DOHH2 (cell line): ENCODE data around the gene TF.

Source experiments
- H3F3A ChIP-seq: fragments of 200-600 bp; sonication (generic), shearing (Covaris generic); 2 replicates; pipeline ENCODE4 v1.6.0; 2016; ENCODE audit warnings: antibody characterized with exemption, mild to moderate bottlenecking; ENCODE audit not compliant: control insufficient read depth, insufficient read depth
- H3K27ac ChIP-seq: fragments of 200-600 bp; sonication (generic); 2 replicates; pipeline ENCODE4 v1.5.1; 2014; ENCODE audit warnings: low read depth, mild to moderate bottlenecking, low read length, moderate library complexity
- H3K27me3 ChIP-seq: fragments of 200-600 bp; sonication (generic); 2 replicates; pipeline ENCODE4 v1.6.1; 2014; ENCODE audit warnings: mild to moderate bottlenecking, low read length, mixed read lengths; ENCODE audit not compliant: control insufficient read depth
- H3K36me3 ChIP-seq: fragments of 200-600 bp; sonication (generic); 2 replicates; pipeline ENCODE4 v1.6.1; 2014; ENCODE audit warnings: mild to moderate bottlenecking, low read length, moderate library complexity, mixed read lengths; ENCODE audit not compliant: control insufficient read depth
- H3K4me1 ChIP-seq: fragments of 200-600 bp; sonication (generic); 2 replicates; pipeline ENCODE4 v1.6.1; 2014; ENCODE audit warnings: mild to moderate bottlenecking, low read length, mixed read lengths; ENCODE audit not compliant: control insufficient read depth
- H3K4me2 ChIP-seq: fragments of 200-600 bp; sonication (generic); 2 replicates; pipeline ENCODE4 v1.6.0; 2014; ENCODE audit warnings: mild to moderate bottlenecking, low read length, moderate library complexity
- H3K4me3 ChIP-seq: fragments of 200-600 bp; sonication (generic); 2 replicates; pipeline ENCODE4 v1.5.1; 2014; ENCODE audit warnings: mild to moderate bottlenecking, low read length, mixed read lengths
- H3K79me2 ChIP-seq: fragments of 200-600 bp; sonication (generic); 2 replicates; pipeline ENCODE4 v1.6.1; 2014; ENCODE audit warnings: mild to moderate bottlenecking, low read length, mixed read lengths; ENCODE audit not compliant: control insufficient read depth
- H3K9me2 ChIP-seq: fragments of 200-600 bp; sonication (generic); replicated peaks from 2 replicates; pipeline ENCODE4 v1.6.1; 2014; ENCODE audit warnings: mild to moderate bottlenecking, low read length, mixed read lengths; ENCODE audit not compliant: control insufficient read depth
- H3K9me3 ChIP-seq: fragments of 200-600 bp; sonication (generic); 2 replicates; pipeline ENCODE4 v1.6.1; 2014; ENCODE audit warnings: antibody characterized with exemption, low read length, mixed read lengths; ENCODE audit not compliant: control insufficient read depth, insufficient read depth
- H4K20me1 ChIP-seq: fragments of 200-600 bp; sonication (generic); 2 replicates; pipeline ENCODE4 v1.6.0; 2014; ENCODE audit warnings: low read depth, mild to moderate bottlenecking, antibody characterized with exemption, low read length, moderate library complexity; ENCODE audit not compliant: control insufficient read depth, insufficient read depth
- CTCF ChIP-seq: fragments of 200-600 bp; sonication (generic); IDR thresholded peaks from one replicate; pipeline ENCODE4 v1.5.1; 2014; ENCODE audit warnings: antibody characterized with exemption, mild to moderate bottlenecking, low read depth, low read length; ENCODE audit not compliant: poor library complexity, severe bottlenecking
- EZH2phosphoT487 ChIP-seq: fragments of 200-600 bp; sonication (generic); IDR thresholded peaks from 2 replicates; pipeline ENCODE4 v1.6.1; 2017; ENCODE audit warnings: borderline replicate concordance, mild to moderate bottlenecking, antibody characterized with exemption, low read length, moderate library complexity, mixed read lengths

TF gene

GRCh38 chr3:133827684-133828083, 81.5 kb downstream of the TF start:
- Histone ChIP-seq H3K79me2 (no peaks in the 10 kb centered on the region), H3K4me3 (no peak overlapping the region), H3K27me3 (no peaks in the 10 kb centered on the region), H4K20me1 (no peaks in the 10 kb centered on the region), H3K36me3 (peaks cover 12% of the 10 kb centered on the region), H3F3A (no peaks in the 10 kb centered on the region), H3K4me1 (no peaks in the 10 kb centered on the region), H3K9me3 (no peaks in the 10 kb centered on the region), H3K27ac (no peak overlapping the region), H3K4me2 (no peak overlapping the region), H3K9me2 (no peaks in the 10 kb centered on the region)
- TF ChIP-seq CTCF (no peak), EZH2phosphoT487 (no peak)

GRCh38 chr3:133828576-133829309, 82.5 kb downstream of the TF start:
- H3K9me3 ChIP-seq, result no peaks in the 10 kb centered on the region
- no peak overlapping the region for H3K4me2 ChIP-seq
- H3K4me1 ChIP-seq, result no peaks in the 10 kb centered on the region
- no peak overlapping the region for H3K27ac ChIP-seq
- no peaks in the 10 kb centered on the region for H4K20me1 ChIP-seq
- H3K4me3 ChIP-seq, result no peak overlapping the region
- no peaks in the 10 kb centered on the region for H3K9me2 ChIP-seq
- no peaks in the 10 kb centered on the region for H3F3A ChIP-seq
- H3K36me3 ChIP-seq, result peaks cover 8% of the 10 kb centered on the region
- TF ChIP-seq CTCF (no peak), EZH2phosphoT487 (no peak)
- no peaks in the 10 kb centered on the region for H3K79me2 ChIP-seq
- no peaks in the 10 kb centered on the region for H3K27me3 ChIP-seq

GRCh38 chr3:133829310-133829707, 83.1 kb downstream of the TF start:
- Histone ChIP-seq H3K9me2 (no peaks in the 10 kb centered on the region), H3K4me2 (no peak overlapping the region), H3K4me3 (no peak overlapping the region), H3K79me2 (no peaks in the 10 kb centered on the region), H3K27ac (no peak overlapping the region), H3K9me3 (no peaks in the 10 kb centered on the region), H3K4me1 (no peaks in the 10 kb centered on the region), H3F3A (no peaks in the 10 kb centered on the region), H4K20me1 (no peaks in the 10 kb centered on the region), H3K27me3 (no peaks in the 10 kb centered on the region), H3K36me3 (peaks cover 5% of the 10 kb centered on the region)
- TF ChIP-seq EZH2phosphoT487 (no peak), CTCF (no peak)
